Activated CD4-positive, alpha-beta T cell treated with anti-CD3 and anti-CD28 coated beads, Interleukin-2, amount 10 ng/mL, durations not matched to agents 24 days and 14 days (primary cell): ENCODE data around the gene CHST14. TPM values are rescaled to one million over a fixed set of nuclear protein-coding genes. Genes with fewer than 3 reads are reported as not detected.

Source experiments
- DNase-seq: peaks from one replicate; pipeline ENCODE4 v3.0.0; 2022
- H3K27ac Mint-ChIP-seq: one replicate; pipeline ENCODE4 v1.8.0; 2022; ENCODE audit warnings: mild to moderate bottlenecking, mixed read lengths
- H3K27me3 Mint-ChIP-seq: one replicate; pipeline ENCODE4 v1.8.0; 2022; ENCODE audit warnings: mixed read lengths
- H3K36me3 Mint-ChIP-seq: one replicate; pipeline ENCODE4 v1.8.0; 2022; ENCODE audit warnings: low read depth, mild to moderate bottlenecking, mixed read lengths
- H3K4me1 Mint-ChIP-seq: one replicate; pipeline ENCODE4 v1.8.0; 2021; ENCODE audit warnings: mixed read lengths
- H3K4me3 Mint-ChIP-seq: one replicate; pipeline ENCODE4 v1.8.0; 2022; ENCODE audit warnings: mild to moderate bottlenecking, moderate library complexity, mixed read lengths
- H3K9me3 Mint-ChIP-seq: one replicate; pipeline ENCODE4 v1.8.0; 2021; ENCODE audit warnings: mixed read lengths
- intact Hi-C: fragments of 100-400 bp; cut with micrococcal nuclease; formaldehyde crosslinking; loops from one replicate; pipeline ENCODE4 v1.15.1; 2023
- total RNA-seq: library from RNA; stranded (reverse); gene quantifications from 2 replicates; pipeline ENCODE4 v1.2.3, GENCODE V29; 2022

The CHST14 gene
- total RNA-seq, 1 donor from 2014 or later, result 9.7 TPM

DNA sequence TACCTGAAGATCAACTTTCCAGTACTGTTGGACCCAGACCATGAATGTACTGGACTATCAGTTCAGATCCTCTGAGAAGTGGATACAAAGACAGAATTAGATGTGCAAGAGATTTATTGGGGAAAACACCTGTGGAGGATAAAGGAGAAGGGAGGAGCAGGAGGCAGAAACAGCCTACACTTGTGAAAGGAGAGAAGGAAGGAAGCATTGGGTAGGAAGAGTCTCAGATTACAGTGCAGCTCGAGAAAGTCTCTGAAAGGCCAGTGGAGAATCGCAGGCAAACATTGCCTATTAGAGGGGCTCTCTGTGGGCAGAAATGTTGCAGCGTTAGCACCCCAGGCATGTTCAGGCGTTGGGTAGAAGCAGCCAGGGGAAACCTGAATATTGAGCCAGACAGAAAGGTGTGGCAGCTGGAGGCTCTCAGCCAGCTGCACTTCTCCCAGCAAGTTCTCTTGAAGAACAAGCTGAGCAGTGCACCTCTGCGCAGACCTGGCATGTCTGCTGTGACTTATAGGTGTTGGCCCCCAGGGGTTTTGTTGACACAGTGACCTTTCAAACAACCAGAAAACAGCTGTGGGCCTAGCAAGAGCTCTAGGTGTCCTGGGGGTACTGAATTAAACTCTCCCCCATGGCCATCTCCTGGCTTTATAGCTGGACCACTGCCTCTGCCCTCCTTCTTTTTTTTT is 7.0 kb downstream of the CHST14 start:
- Mint-ChIP-seq H3K36me3 (no peaks in the 10 kb centered on the region), H3K27ac (no peak overlapping the region), H3K27me3 (peaks cover 38% of the 10 kb centered on the region), H3K4me1 (peaks cover under 1% of the 10 kb centered on the region), H3K4me3 (no peak overlapping the region), H3K9me3 (no peaks in the 10 kb centered on the region)
- no peak for DNase-seq
- intact Hi-C loops, result no loop called here

DNA sequence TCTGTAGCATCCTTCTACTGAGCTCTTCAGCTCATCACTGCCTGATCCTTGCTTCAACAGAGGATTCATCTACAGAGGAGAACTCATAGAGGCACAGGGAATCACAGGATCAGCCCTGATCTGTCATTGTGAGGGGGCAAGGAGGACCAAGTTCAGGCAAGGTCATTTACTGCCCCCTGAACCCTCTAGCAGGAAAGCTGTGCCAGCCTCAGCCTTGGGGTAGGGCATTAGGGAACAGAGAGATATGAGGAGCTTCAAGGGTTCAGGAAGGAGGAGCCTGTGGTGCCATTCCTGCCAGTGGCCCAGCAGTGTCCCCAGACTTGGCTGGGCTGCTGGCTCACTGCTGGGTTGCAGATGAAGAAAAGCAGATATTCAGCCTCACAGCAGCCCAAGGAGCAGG is 8.2 kb downstream of the CHST14 start:
- intact Hi-C loops, result no loop called here
- Mint-ChIP-seq H3K36me3 (no peaks in the 10 kb centered on the region), H3K9me3 (no peaks in the 10 kb centered on the region), H3K27me3 (peaks cover 48% of the 10 kb centered on the region), H3K4me3 (no peak overlapping the region), H3K4me1 (no peaks in the 10 kb centered on the region), H3K27ac (no peak overlapping the region)
- no peak for DNase-seq

DNA sequence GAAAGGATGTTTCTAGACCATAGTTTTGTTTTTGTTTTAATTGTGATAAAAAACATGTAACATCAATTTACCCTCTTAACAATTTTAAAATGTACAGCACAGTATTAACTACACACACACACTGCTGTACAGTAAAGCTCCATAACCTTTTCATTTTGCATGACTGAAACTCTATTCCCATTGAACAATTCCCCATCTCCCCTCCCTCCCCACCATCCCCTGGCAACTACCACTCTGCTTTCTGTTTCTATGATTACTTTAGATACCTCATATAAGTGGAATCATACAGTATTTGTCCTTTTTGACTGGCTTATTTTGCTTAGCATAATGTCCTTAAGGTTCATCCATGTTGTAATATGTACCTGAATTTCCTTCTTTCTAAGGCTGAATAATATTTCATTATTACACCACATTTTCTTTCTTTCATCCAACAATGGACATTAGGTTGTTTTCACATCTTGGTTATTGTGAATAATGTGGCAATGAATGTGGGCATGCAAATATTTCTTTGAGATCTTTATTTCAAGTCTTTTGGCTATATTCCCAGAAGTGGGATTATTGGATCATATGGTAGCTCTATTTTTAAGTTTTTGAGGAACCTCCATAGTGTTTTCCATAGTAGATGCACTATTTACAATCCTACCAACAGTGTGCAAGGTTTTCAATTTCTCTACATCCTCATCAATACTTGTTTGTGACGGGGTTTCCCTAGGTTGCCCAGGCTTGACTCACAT is 10.7 kb downstream of the CHST14 start:
- no peak for DNase-seq
- no peaks in the 10 kb centered on the region for H3K36me3 Mint-ChIP-seq
- H3K4me1 Mint-ChIP-seq, result no peaks in the 10 kb centered on the region
- no peak overlapping the region for H3K4me3 Mint-ChIP-seq
- H3K27ac Mint-ChIP-seq, result no peak overlapping the region
- intact Hi-C loops, result no loop called here
- no peaks in the 10 kb centered on the region for H3K9me3 Mint-ChIP-seq
- peaks cover 46% of the 10 kb centered on the region for H3K27me3 Mint-ChIP-seq

DNA sequence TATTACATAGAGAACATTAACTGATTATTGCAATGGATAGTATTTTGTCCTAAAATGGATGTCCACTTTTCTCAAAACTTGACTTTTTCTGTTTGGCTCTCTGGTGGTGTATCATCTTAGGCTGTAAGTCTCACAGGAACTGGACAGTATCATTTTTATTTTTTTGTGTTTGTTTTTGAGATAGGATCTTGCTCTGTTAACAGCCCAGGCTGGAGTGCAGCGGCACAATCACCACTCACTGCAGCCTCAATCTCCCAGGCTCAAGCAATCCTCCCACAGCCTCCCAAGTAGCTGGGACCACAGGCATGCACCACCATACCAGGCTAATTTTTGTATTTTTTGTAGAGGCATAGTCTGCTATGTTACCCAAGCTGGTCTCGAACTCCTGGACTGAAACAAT is 13.1 kb downstream of the CHST14 start:
- peaks cover 31% of the 10 kb centered on the region for H3K27me3 Mint-ChIP-seq
- H3K36me3 Mint-ChIP-seq, result no peaks in the 10 kb centered on the region
- intact Hi-C loops, result no loop called here
- no peaks in the 10 kb centered on the region for H3K9me3 Mint-ChIP-seq
- no peaks in the 10 kb centered on the region for H3K4me1 Mint-ChIP-seq
- H3K27ac Mint-ChIP-seq, result no peak overlapping the region
- no peak for DNase-seq
- H3K4me3 Mint-ChIP-seq, result no peak overlapping the region

DNA sequence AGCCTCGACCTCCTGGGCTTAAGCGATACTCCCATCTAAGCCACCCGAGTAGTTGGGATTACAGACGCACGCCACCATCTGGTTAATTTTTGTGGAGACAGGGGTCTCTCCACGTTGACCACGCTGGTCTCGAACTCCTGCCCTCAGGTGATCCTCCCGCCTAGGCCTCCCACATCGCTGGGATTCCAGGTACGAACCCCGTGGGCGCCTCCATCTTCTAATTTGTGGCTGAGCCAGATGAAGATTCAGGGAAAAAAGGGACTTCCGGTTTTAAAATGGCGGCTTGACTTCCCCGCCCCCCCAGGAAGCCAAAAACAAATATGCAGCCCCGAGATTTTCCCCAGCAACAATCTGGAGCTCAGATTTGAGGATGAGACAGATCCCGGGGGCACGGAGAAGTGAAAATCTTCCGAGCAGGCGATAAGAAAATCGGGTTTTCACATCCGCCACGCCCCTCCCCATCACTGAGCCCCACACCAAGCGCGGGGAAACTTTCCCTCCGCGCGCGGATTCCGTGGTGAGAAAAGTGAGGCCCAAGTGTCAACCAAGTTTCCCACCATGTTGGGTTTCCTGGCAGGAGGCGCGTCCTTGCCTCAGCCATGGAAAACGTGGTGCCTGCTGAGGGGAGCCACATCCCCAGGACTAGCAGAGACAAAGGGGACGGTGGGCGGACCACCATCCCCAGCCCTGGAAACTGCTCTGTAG is 15.4 kb downstream of the CHST14 start:
- Mint-ChIP-seq H3K36me3 (no peaks in the 10 kb centered on the region), H3K9me3 (no peaks in the 10 kb centered on the region), H3K27ac (no peak overlapping the region), H3K4me3 (no peak overlapping the region), H3K27me3 (peaks cover 21% of the 10 kb centered on the region), H3K4me1 (no peaks in the 10 kb centered on the region)
- intact Hi-C loops, result no loop called here
- no peak for DNase-seq

DNA sequence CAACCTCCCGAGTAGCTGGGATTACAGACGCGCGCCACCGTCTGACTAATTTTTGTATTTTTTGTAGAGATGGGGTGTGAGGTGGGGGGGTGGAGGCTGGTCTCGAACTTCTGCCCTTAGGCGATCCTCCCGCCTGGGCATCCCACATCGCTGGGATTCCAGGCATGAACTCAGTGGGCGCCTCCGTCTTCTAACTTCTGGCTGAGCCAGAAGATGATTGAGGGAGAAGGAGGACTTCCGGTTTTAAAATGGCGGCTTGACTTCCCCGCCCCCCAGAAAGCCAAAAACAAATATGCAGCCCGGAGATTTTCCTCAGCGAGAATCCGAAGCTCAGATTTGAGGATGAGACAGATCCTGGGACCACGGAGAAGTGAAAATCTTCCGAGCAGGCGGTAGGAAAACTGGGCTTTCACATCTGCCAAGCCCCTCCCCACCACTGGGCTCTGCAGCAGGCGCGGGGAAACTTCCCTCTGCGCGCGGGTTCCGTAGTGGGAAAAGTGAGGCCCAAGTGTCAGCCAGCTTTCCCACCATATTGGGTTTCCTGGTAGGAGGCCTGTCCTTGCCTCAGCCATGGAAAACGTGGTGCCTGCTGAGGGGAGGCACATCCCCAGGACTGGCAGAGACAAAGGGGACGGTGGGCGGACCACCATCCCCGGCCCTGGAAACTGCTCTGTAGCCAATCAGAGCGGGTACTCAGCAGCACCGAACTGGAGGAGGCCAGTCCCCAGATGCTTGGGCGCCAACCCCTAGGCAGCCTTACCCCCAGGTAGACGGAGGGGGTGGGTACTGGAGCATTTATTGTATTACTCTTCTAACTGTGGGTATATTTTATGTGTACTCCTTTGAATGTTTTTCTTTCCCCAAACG is 17.3 kb downstream of the CHST14 start:
- intact Hi-C loops, result no loop called here
- Mint-ChIP-seq H3K36me3 (no peaks in the 10 kb centered on the region), H3K4me3 (no peak overlapping the region), H3K4me1 (peaks cover 5% of the 10 kb centered on the region), H3K9me3 (no peaks in the 10 kb centered on the region), H3K27me3 (peaks cover 7% of the 10 kb centered on the region), H3K27ac (no peak overlapping the region)
- no peak for DNase-seq

DNA sequence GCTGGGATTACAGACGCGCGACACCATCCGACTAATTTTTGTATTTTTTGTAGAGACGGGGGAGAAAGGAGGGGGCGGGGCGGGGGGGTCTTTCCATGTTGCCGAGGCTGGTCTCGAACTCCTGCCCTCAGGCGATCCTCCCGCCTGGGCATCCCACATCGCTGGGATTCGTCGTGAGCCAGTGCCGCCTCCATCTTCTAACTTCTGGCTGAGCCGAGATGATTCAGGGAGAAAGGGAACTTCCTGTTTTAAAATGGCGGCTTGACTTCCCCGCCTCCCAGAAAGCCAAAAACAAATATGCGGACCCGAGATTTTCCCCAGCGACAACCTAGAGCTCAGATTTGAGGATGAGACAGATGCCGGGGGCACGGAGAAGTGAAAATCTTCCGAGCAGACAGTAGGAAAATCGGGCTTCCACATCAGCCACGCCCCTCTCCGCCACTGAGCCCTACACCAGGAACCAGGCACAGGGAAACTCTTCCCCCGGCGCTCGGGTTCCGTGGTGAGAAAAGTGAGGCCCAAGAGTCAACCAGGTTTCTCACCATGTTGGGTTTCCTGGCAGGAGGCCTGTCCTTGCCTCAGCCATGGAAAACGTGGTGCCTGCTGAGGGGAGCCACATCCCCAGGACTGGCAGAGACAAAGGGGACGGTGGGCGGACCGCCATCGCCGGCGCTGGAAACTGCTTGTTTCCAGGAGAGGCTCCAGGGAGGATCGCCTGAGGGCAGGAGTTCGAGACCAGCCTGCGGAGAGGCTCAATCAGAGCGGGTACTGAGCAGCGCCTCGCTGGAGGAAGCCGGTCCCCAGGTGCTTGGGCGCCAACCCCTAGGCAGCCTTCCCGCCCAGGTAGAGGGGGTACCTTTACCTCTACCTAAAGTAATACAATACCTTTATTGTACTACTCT is 18.7 kb downstream of the CHST14 start:
- DNase-seq, result no peak
- Mint-ChIP-seq H3K27ac (no peak overlapping the region), H3K4me1 (peaks cover 17% of the 10 kb centered on the region), H3K4me3 (no peak overlapping the region), H3K36me3 (no peaks in the 10 kb centered on the region), H3K9me3 (no peaks in the 10 kb centered on the region), H3K27me3 (no peaks in the 10 kb centered on the region)
- intact Hi-C loops, result loop anchor here (5.0 kb wide), 1 partner anchor 1003 kb away; the partner anchor contains the start of gene ITPKA

DNA sequence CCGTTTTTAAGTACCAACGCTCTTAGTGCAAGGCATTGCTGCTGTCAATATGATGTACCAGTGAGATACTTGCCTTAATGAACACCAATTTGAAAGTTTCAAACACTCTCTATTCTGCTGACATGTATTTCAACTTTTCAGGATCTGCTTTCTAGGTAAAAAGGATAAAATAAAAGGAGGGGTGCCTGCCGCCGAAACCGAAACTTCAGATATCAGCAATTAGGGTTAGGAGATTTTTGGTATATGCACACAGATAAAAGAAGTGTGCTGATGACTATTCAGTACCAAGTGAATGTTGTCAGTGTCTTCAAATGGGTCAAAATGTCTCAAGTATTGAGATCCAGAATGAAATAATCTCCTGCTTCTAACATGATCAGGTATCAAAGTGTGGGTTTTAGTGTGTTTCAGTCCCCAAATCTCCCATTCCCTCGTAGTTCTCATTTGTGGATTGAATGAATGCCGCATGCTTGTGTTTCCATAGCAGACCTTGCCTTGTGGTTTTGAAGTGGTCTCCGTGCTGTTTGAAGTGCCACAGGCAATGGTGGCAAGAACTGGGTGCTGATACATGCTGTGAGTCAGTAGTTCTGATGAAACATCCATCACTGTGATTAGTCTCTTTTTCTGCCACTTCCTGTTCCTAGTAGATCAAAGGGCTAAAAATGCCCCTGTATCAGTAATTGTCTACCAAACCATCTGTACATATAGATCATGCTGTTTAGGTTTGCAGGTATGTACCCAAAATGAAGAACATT is 22.5 kb downstream of the CHST14 start:
- Mint-ChIP-seq H3K4me3 (peak overlapping the region; percentile 32), H3K4me1 (peaks cover 22% of the 10 kb centered on the region), H3K9me3 (no peaks in the 10 kb centered on the region), H3K27ac (peak overlapping the region; percentile 36), H3K36me3 (no peaks in the 10 kb centered on the region), H3K27me3 (peaks cover 7% of the 10 kb centered on the region)
- intact Hi-C loops, result loop anchor here (2.0 to 5.0 kb wide), 2 partner anchors 22 to 999 kb away; partner anchors contain the start of genes CHST14 and ITPKA
- DNase-seq, result peak; percentile 75

DNA sequence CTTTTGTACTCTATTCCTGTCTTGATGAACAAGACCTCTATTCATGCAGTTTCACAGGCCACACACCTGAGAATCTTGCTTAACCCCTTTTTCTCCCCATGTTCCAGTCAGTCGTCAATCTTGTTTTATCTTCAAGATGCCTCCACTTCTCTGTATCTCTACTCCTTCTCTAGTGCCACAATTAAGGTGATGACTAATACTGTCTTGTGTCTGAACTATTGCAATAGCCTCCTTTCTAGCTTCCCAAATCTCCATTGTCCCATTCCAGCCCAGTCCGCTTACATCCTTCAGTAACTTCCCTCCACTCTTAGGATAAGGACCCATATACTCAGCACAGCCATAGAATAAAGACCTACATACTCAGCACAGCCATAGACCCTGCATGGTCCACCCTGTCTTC is 24.7 kb downstream of the CHST14 start:
- peaks cover 22% of the 10 kb centered on the region for H3K4me1 Mint-ChIP-seq
- no peak overlapping the region for H3K4me3 Mint-ChIP-seq
- H3K36me3 Mint-ChIP-seq, result no peaks in the 10 kb centered on the region
- no peaks in the 10 kb centered on the region for H3K9me3 Mint-ChIP-seq
- H3K27ac Mint-ChIP-seq, result no peak overlapping the region
- intact Hi-C loops, result no loop called here
- no peak for DNase-seq
- peaks cover 15% of the 10 kb centered on the region for H3K27me3 Mint-ChIP-seq

DNA sequence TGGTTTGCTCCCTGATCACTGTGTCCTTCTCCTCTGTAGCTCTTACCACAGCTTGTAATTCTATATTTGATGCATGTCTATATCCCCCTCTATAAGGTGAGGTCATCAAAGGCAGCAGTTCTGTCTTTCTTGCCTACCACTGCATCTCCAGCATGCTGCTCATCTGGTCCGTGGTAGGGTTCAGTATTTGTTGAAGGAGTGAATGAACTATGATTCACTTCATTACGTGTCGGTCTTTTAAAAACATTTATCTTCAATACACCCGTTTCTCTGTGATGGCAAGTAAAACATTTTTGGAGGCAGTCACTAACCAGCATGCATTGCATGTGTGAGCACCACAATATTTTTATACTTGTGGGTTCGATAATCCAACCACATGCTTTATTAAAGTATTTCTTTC is 27.6 kb downstream of the CHST14 start:
- intact Hi-C loops, result no loop called here
- Mint-ChIP-seq H3K27me3 (peaks cover 26% of the 10 kb centered on the region), H3K27ac (peak overlapping the region; percentile 1), H3K9me3 (no peaks in the 10 kb centered on the region), H3K36me3 (no peaks in the 10 kb centered on the region), H3K4me3 (no peak overlapping the region), H3K4me1 (peaks cover 13% of the 10 kb centered on the region)
- no peak for DNase-seq

DNA sequence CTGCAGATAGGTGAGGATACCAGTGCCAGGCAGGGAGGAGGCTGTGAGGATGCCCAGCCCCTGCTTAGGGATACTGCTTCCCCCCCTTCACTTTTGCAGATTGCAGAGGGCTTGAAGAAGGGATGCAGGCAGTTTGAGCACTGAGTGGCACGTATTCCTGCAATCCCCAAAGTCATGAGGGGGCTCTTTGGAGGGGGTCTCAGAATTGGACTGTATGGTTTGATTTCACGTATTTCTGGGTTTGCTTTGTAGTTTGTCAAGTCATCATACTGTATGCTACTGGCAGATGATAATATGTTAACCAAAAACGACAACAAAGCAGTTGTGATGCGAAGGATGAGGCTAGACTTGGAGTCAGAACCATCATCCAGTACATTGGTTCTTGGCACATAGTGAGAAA is 28.1 kb downstream of the CHST14 start:
- peaks cover 10% of the 10 kb centered on the region for H3K4me1 Mint-ChIP-seq
- no peaks in the 10 kb centered on the region for H3K9me3 Mint-ChIP-seq
- no peak for DNase-seq
- H3K27ac Mint-ChIP-seq, result no peak overlapping the region
- intact Hi-C loops, result no loop called here
- H3K4me3 Mint-ChIP-seq, result no peak overlapping the region
- no peaks in the 10 kb centered on the region for H3K36me3 Mint-ChIP-seq
- H3K27me3 Mint-ChIP-seq, result peaks cover 30% of the 10 kb centered on the region

DNA sequence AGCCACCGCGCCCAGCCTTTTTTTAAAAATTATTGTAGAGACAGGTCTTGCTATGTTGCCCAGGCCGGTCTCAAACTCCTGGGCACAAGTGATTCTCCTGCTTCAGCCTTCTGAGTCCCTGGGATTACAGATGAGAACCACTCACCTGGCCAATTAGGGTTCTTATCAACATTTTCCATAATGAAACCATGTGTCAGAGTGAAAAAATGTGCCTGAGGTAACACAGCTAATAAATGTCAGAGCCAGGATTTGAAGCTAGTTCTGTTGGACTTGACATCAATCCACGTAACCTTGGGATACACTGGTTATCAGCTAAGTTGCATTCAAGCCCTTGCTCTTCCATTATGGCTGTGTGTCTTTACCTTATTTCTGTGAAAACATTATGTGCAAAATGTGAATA is 29.1 kb downstream of the CHST14 start:
- Mint-ChIP-seq H3K4me3 (no peak overlapping the region), H3K4me1 (peaks cover 4% of the 10 kb centered on the region), H3K27ac (no peak overlapping the region), H3K9me3 (no peaks in the 10 kb centered on the region), H3K36me3 (no peaks in the 10 kb centered on the region), H3K27me3 (peaks cover 32% of the 10 kb centered on the region)
- intact Hi-C loops, result no loop called here
- DNase-seq, result no peak
